Stimulated activated CD4-positive, alpha-beta T cell treated with anti-CD3 and anti-CD28 coated beads, Interleukin-15, amount 100 ng/mL, for 24 hours (primary cell): ENCODE data around the gene CACNA1G.

Source experiments
- DNase-seq: peaks from one replicate; pipeline ENCODE4 v3.0.0-alpha.2; 2020

Gene CACNA1G

GRCh38 chr17:50534222-50534978 is 26.1 kb upstream of the CACNA1G start:
- DNase-seq: peak; percentile 56

- DNase-seq: no peak
These were observed 25.6 kb upstream of the CACNA1G start for GRCh38 chr17:50534979-50535326.

DNA sequence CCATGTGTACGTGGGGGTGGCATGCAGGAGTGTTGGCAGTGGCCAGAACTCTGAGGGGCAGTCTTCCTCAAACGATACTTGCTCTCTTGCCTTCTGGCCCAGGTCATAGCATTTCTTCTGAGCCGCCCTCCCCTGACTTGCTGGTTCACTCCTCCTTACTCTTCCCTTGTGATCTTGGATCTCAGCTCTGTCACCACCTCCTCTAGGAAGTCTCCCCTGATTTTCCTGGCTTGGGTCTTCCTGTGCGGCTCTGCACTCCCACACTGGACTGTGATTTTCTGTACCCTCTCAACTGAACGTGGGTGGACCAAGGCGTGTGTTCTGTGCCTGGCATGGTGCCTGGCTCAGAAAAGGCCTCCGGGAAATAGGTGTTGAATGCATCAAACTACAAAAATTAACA is 25.1 kb upstream of the CACNA1G start:
- no peak for DNase-seq

GRCh38 chr17:50536683-50537646 is 23.6 kb upstream of the CACNA1G start:
- no peak for DNase-seq

GRCh38 chr17:50537721-50538548 is 22.6 kb upstream of the CACNA1G start:
- DNase-seq: no peak

DNA sequence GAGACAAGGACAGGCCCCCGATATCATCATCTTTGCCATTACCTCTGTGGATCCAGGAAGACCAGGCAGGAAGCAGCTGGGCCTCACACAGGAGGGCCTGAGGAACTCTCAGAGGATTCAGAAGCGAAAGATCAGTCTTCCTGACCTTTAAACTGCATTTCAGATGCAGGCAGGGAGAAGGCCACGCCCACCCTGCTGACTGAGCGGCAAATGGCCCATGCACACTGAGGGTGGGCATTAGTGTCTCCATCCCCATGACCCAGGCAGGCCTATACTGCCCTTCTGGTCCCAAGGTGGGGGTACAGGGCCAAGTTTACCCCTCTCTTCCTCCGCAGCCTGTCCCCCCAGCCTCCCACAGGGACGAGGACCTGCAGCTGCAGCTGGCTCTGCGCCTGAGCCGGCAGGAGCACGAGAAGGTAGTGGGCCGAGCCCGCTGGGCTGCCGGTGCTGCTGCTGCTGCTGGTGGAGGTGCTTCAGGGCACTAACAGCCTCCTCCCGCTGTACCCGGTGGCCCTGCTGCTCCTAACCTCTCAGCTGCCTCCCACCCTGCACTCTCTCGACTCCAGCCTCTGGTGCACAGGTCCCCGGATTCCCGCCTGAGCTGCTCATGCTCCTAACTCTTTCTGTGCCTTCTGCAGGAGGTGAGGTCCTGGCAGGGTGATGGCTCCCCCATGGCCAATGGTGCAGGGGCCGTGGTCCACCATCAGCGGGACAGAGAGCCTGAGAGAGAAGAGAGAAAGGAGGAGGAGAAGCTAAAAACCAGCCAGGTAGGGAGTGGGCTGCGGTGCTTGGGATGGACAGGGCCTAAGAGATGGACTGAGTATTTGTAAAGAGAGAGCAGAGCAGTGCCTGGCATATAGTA is 21.7 kb upstream of the CACNA1G start:
- DNase-seq: no peak

- no peak for DNase-seq
These were observed 20.6 kb upstream of the CACNA1G start for GRCh38 chr17:50539762-50540559.

DNA sequence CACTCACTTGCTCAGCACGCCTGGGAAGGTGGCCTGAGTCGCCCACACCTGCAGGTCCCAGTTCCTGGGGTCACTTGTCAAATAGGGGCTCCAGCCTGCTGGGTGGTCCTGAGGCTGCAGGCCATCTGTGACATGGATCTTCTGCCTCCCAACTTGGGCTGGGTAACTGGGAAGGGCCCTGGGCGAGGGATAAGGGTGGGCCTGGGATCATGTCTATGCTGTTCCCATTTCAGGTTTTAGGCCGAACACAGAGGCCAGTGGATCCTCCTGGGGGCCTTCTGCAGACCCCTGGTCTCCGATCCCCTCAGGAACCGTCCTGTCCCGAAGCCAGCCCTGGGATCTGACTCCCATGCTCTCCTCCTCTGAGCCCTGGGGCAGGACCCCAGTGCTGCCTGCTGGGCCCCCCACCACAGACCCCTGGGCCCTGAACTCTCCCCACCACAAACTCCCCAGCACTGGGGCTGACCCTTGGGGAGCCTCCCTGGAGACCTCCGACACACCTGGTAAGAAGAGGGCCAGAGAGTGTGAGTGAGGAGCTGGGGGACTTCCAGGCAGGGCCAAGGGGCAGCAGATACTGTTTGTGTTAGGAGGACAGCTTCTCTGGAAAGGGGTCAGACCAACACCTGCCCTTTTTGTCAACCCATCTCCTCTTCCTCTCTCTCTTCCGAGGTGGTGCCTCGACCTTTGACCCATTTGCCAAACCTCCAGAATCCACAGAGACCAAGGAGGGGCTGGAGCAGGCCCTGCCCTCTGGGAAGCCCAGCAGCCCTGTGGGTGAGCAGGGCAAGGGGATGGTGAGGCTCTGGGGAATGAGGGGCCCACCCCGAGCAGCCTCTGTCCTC is 19.7 kb upstream of the CACNA1G start:
- DNase-seq: no peak

DNA sequence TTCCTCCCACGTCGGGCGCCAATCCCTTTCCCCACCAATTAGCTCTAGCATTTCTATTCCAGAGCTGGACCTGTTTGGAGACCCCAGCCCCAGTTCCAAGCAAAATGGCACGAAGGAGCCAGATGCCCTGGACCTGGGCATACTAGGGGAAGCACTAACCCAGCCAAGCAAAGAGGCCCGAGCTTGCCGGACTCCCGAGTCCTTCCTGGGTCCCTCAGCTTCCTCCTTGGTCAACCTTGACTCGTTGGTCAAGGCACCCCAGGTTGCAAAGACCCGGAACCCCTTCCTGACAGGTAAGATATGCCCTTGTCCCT is 19.2 kb upstream of the CACNA1G start:
- DNase-seq: no peak

DNA sequence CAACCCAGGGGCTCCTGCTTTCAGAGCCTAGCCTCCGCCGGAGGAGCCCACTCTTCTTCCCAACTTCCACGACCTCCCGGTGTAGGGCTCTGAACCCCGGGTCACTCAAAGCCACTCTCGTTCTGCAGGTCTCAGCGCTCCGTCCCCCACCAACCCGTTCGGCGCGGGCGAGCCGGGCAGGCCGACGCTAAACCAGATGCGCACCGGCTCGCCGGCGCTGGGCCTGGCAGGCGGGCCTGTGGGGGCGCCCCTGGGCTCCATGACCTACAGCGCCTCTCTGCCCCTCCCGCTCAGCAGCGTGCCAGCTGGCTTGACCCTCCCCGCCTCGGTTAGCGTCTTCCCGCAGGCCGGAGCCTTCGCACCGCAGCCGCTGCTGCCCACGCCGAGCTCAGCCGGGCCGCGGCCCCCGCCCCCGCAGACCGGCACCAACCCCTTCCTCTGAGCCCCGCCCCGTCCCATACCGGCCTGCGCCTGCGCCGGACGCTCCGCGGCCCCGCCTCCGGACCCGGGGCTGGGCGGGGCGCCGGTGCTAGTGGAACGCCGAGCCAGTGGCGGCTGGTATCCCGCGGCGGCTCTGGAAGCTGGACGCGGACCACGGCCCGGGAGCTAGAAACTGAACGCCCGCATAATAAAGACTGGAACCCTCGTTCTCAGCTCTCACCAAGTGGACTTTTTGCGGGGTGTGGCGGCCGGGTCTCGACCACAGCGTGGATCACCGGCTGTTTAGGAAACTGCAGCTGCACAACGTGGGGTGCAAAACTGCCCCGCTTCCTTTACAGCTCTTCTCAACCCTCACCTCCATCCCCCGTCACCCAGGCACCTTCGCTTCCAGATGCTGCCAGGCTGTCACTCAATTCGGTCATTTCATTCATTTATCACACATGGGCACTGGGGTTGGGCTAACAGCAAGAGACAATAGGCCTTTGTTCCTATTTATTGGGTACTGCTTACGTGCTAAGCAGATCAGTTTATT is 18.5 kb upstream of the CACNA1G start:
- DNase-seq: peak; percentile 90

GRCh38 chr17:50542795-50543774 is 17.4 kb upstream of the CACNA1G start:
- DNase-seq: no peak

DNA sequence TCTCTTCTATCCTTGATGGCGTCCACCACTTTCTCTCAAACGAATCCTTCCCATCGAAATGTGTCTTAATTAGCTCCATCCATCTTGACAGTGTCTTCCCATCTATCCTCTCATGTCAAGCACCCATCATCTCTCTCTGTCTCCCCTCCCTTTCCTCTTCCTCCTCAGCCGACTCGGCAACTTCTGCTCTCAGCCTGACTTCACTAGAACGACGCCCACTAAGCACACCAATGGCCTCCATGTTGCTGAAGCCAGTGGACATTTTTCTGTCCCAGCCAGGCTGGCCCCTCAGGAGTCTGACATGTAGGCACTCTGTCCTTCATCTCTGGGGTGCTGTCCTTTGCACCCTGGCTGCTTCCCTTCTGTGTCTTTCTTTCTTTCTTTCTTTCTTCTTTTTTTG is 16.0 kb upstream of the CACNA1G start:
- no peak for DNase-seq

DNA sequence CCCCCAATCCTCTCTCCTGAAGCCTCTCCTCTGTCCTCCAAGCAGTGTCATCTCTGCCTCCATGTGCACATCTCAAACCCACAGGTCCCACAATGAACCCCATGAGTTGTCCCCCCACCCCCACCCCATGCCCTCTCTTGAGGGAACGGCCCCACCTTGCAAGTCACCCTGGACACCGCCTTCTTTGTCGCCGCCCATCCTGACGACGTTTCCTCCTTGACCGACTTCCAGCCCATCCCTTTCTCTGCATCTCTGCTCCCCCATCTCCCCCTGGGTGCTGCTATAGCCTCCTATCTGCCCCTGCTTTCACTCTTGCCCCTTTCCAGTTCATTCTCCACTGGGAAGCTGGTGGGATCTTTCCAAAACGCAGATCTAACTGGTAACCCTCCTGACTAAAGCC is 15.2 kb upstream of the CACNA1G start:
- DNase-seq: no peak

GRCh38 chr17:50546701-50547034 is 13.8 kb upstream of the CACNA1G start:
- DNase-seq: no peak

GRCh38 chr17:50547035-50547735 is 13.3 kb upstream of the CACNA1G start, which contains the start of gene SPATA20:
SPATA20 (plus strand) TSS chr17:50547174; CDS start chr17:50547209, 35 bp downstream.
- peak; percentile 94 for DNase-seq

DNA sequence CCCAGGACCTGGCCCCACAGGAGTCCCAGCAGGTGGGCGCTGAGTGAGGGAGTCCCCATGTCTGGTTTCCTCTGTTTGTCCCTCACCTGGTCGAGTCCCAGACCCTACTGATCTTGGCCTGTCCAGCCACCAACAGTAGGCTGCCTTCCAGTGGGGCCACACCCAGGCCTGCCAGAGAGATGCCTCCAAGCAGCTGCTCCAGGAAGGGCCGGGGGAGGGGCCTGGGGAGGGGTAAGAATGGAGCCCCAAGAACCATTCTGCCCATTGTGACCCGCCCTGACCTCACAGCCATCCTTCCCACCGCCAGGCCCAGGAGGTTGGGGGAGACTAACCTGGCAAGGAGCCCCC is 12.8 kb upstream of the CACNA1G start:
- DNase-seq: no peak

DNA sequence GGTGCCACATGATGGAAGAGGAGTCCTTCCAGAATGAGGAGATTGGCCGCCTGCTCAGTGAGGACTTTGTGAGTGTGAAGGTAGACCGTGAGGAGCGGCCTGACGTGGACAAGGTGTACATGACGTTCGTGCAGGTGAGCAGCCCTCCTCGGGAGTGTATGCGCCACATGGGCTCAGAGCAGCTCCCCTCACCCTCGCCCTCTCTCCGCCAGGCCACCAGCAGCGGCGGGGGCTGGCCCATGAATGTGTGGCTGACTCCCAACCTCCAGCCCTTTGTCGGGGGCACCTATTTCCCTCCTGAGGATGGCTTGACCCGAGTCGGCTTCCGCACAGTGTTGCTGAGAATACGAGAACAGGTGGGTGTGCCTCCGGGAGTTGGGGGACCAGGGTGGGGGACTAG is 11.7 kb upstream of the CACNA1G start:
- DNase-seq: no peak
